NCI-H1105 treated with DMSO at 0.1 percent for 48 hours (cell line): ENCODE results near the gene GNA12.
A peak's percentile ranks its signal among the peaks of the same experiment; 100 is the strongest.

Experiments used
- DNase-seq: peaks from one replicate; lab custom pipeline; 2025; lab: John Stamatoyannopoulos, UW

Gene GNA12

GRCh38 chr7:2837496-2837895, 6.6 kb downstream of the GNA12 start:
- no peak for DNase-seq

GRCh38 chr7:2834748-2835441, 9.2 kb downstream of the GNA12 start:
- no peak for DNase-seq

GRCh38 chr7:2833083-2833910, 10.8 kb downstream of the GNA12 start:
- no peak for DNase-seq

- DNase-seq: no peak
Measured at GRCh38 chr7:2832461-2832860, 11.6 kb downstream of the GNA12 start.

GRCh38 chr7:2830609-2831376, 13.3 kb downstream of the GNA12 start:
- DNase-seq: no peak

GRCh38 chr7:2829040-2829439, 15.1 kb downstream of the GNA12 start:
- no peak for DNase-seq

- DNase-seq: no peak
Measured at GRCh38 chr7:2826771-2827170, 17.3 kb downstream of the GNA12 start.

GRCh38 chr7:2825559-2826227, 18.4 kb downstream of the GNA12 start:
- no peak for DNase-seq

- no peak for DNase-seq
Measured at GRCh38 chr7:2824678-2825461, 19.2 kb downstream of the GNA12 start.

GRCh38 chr7:2824026-2824677, 20.0 kb downstream of the GNA12 start:
- DNase-seq: no peak

GRCh38 chr7:2823130-2823529, 21.0 kb downstream of the GNA12 start:
- no peak for DNase-seq

GRCh38 chr7:2821842-2822507, 22.1 kb downstream of the GNA12 start:
- DNase-seq: no peak

- peak; percentile 64 for DNase-seq
Measured at GRCh38 chr7:2821161-2821841, 22.8 kb downstream of the GNA12 start.

GRCh38 chr7:2820508-2820934, 23.6 kb downstream of the GNA12 start:
- no peak for DNase-seq

- DNase-seq: no peak
Measured at GRCh38 chr7:2819954-2820397, 24.1 kb downstream of the GNA12 start.

GRCh38 chr7:2819161-2819953, 24.8 kb downstream of the GNA12 start:
- DNase-seq: no peak

GRCh38 chr7:2818653-2819052, 25.5 kb downstream of the GNA12 start:
- no peak for DNase-seq

- DNase-seq: no peak
Measured at GRCh38 chr7:2818121-2818520, 26.0 kb downstream of the GNA12 start.

GRCh38 chr7:2817456-2817855, 26.7 kb downstream of the GNA12 start:
- no peak for DNase-seq
